ENCODE results near the gene SEC23B. TPM values are rescaled to one million over a fixed set of nuclear protein-coding genes. Genes with fewer than 3 reads are reported as not detected.

SEC23B gene
- total RNA-seq, 1 experiment from 2014 or later, result 139 TPM

DNA sequence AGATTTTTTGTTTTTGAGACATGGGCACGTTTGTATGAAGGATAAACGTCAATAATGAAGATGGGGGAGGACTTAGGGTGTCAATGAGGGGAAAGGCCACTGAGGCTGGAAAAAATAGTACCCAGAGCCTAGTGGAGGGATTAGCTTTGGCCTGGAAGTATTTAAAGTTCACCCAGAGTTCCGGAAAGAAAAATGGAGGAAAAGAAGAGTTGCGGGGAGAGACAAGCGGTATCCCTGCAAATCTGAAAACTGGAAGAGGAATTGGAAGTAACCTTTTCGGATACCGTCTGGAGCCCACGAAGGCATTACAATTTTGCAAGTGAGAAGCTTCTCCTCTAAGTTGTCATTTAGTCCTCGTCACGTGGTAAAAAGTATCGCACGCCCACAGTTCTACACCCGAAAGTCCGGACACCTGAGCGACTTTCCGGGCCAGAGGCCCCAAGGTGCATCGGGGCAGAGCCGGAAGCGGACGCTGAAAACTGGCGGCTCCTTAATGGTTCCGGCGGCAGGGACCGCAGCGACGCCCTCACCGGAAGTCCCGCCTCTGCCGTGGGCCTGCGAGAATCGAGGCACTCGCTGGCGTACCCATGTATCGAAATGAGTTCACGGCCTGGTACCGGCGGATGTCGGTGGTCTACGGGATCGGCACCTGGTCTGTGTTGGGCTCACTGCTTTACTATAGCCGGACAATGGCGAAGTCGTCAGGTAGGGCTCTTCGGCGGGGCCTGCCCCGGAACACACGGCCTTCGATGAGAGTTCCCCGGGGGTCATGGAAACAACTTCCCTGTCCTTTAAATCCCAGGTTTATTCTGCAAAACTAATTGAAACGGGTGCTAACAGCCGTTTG lies 59.4 kb downstream of the SEC23B start, which contains the start of gene SMIM26:
Gene SMIM26 (plus strand): TSS at position 541 of the 847 bp plus-strand sequence. CDS start 47 bp downstream, at position 588.
- BruUV-seq (replicated peaks), result TSS peak; percentile 92
- no peaks in the 10 kb centered on the region for H3K9me3 Mint-ChIP-seq (ENCODE audit: unreplicated experiment)
- ChIA-PET POLR2A (interaction anchor here (0.6 to 3.4 kb wide), 35 partner anchors 8 to 1454 kb away, joined by 3 to 49 read pairs (median 3); partner anchors contain the start of genes DTD1, DZANK1, NAA20 and POLR3F), CTCF (interaction anchor here (0.5 to 1.0 kb wide), 3 partner anchors 15 to 1017 kb away, joined by 3 to 4 read pairs (median 4); no protein-coding TSS in a partner anchor)
- peaks cover 19% of the 10 kb centered on the region for H3K4me1 Mint-ChIP-seq (ENCODE audit: insufficient read depth, unreplicated experiment)
- H3K27ac Mint-ChIP-seq (ENCODE audit: low read depth, unreplicated experiment), result peak within 1 kb of the TSS; percentile 97
- H3K4me3 Mint-ChIP-seq (ENCODE audit: unreplicated experiment), result peak within 1 kb of the TSS; percentile 100
- peaks cover 43% of the 10 kb centered on the region for H3K36me3 Mint-ChIP-seq (ENCODE audit: insufficient read depth, unreplicated experiment)
- TF ChIP-seq, protein P1, sequence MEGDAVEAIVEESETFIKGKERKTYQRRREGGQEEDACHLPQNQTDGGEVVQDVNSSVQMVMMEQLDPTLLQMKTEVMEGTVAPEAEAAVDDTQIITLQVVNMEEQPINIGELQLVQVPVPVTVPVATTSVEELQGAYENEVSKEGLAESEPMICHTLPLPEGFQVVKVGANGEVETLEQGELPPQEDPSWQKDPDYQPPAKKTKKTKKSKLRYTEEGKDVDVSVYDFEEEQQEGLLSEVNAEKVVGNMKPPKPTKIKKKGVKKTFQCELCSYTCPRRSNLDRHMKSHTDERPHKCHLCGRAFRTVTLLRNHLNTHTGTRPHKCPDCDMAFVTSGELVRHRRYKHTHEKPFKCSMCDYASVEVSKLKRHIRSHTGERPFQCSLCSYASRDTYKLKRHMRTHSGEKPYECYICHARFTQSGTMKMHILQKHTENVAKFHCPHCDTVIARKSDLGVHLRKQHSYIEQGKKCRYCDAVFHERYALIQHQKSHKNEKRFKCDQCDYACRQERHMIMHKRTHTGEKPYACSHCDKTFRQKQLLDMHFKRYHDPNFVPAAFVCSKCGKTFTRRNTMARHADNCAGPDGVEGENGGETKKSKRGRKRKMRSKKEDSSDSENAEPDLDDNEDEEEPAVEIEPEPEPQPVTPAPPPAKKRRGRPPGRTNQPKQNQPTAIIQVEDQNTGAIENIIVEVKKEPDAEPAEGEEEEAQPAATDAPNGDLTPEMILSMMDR (IDR thresholded peaks at IDR 0.05; ENCODE audit: unreplicated experiment), result no peak
- DNase-seq (ENCODE audit: unreplicated experiment), result peak; percentile 94
- intact Hi-C loops (cut with micrococcal nuclease), result loop anchor here (5.0 kb wide), 1 partner anchor 60 kb away; the partner anchor contains the start of gene SEC23B
- H3K27me3 Mint-ChIP-seq (ENCODE audit: insufficient read depth, unreplicated experiment), result no peaks in the 10 kb centered on the region

GRCh38 chr20:18567739-18568091 lies 60.0 kb downstream of the SEC23B start:
- DNase-seq (ENCODE audit: unreplicated experiment), result no peak
- TSS peak; percentile 81 for BruUV-seq (replicated peaks)
- ChIA-PET CTCF (interaction anchor here (0.5 to 1.4 kb wide), 3 partner anchors 1016 to 1170 kb away, joined by 3 read pairs; no protein-coding TSS in a partner anchor), POLR2A (interaction anchor here (0.6 to 3.4 kb wide), 12 partner anchors 11 to 1190 kb away, joined by 3 to 49 read pairs (median 5); partner anchors contain the start of genes DTD1, DZANK1, OVOL2 and POLR3F)
- peaks cover 43% of the 10 kb centered on the region for H3K36me3 Mint-ChIP-seq (ENCODE audit: insufficient read depth, unreplicated experiment)
- H3K27ac Mint-ChIP-seq (ENCODE audit: low read depth, unreplicated experiment), result peak overlapping the region; percentile 97
- H3K9me3 Mint-ChIP-seq (ENCODE audit: unreplicated experiment), result no peaks in the 10 kb centered on the region
- peaks cover 19% of the 10 kb centered on the region for H3K4me1 Mint-ChIP-seq (ENCODE audit: insufficient read depth, unreplicated experiment)
- intact Hi-C loops (cut with micrococcal nuclease), result loop anchor here (5.0 kb wide), 1 partner anchor 60 kb away; the partner anchor contains the start of gene SEC23B
- TF ChIP-seq, protein P1 (IDR thresholded peaks at IDR 0.05; ENCODE audit: unreplicated experiment), result no peak
- no peaks in the 10 kb centered on the region for H3K27me3 Mint-ChIP-seq (ENCODE audit: insufficient read depth, unreplicated experiment)
- H3K4me3 Mint-ChIP-seq (ENCODE audit: unreplicated experiment), result peak overlapping the region; percentile 100

DNA sequence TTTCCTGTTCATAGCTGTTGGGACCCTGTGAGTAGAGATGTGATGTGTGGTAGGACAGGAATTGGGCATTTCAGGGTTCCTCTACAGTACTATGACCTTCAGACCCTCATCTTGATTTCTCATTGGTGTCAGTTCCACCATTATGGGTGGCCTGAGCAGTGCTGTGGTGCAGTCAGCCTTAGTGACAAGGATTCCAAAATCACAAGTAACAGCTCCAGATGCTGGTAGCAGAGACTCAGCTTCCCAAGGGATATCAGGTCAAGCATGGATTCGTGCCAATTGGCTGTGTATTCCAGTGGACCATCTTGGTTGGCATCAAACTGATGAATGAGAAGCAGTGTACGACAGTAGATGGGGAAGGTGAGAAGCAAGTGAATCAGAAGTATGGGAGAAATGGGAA lies 63.3 kb downstream of the SEC23B start:
- POLR2A ChIA-PET, result interaction anchor here (0.6 to 1.5 kb wide), 5 partner anchors 11 to 63 kb away, joined by 3 to 7 read pairs (median 3); partner anchors contain the start of genes DTD1 and SEC23B
- Mint-ChIP-seq H3K27ac (ENCODE audit: low read depth, unreplicated experiment) (no peak overlapping the region), H3K9me3 (ENCODE audit: unreplicated experiment) (no peaks in the 10 kb centered on the region), H3K27me3 (ENCODE audit: insufficient read depth, unreplicated experiment) (no peaks in the 10 kb centered on the region), H3K36me3 (ENCODE audit: insufficient read depth, unreplicated experiment) (peaks cover 43% of the 10 kb centered on the region), H3K4me1 (ENCODE audit: insufficient read depth, unreplicated experiment) (peaks cover 11% of the 10 kb centered on the region), H3K4me3 (ENCODE audit: unreplicated experiment) (no peak overlapping the region)
- TF ChIP-seq, protein P1 (IDR thresholded peaks at IDR 0.05; ENCODE audit: unreplicated experiment), result no peak
- DNase-seq (ENCODE audit: unreplicated experiment), result no peak
- intact Hi-C loops (cut with micrococcal nuclease), result no loop called here
- CTCF ChIA-PET, result interaction anchor here (1.1 kb wide), 1 partner anchor 62 kb away, joined by 3 read pairs; no protein-coding TSS in a partner anchor
- BruUV-seq (replicated peaks), result no TSS peak

GRCh38 chr20:18571578-18571977 lies 63.8 kb downstream of the SEC23B start:
- H3K4me1 Mint-ChIP-seq (ENCODE audit: insufficient read depth, unreplicated experiment), result peaks cover 10% of the 10 kb centered on the region
- no peak for DNase-seq (ENCODE audit: unreplicated experiment)
- H3K4me3 Mint-ChIP-seq (ENCODE audit: unreplicated experiment), result no peak overlapping the region
- H3K9me3 Mint-ChIP-seq (ENCODE audit: unreplicated experiment), result no peaks in the 10 kb centered on the region
- BruUV-seq (replicated peaks), result no TSS peak
- H3K36me3 Mint-ChIP-seq (ENCODE audit: insufficient read depth, unreplicated experiment), result peaks cover 41% of the 10 kb centered on the region
- POLR2A ChIA-PET, result interaction anchor here (0.6 to 1.5 kb wide), 5 partner anchors 10 to 64 kb away, joined by 3 to 7 read pairs (median 3); partner anchors contain the start of gene SEC23B
- TF ChIP-seq, protein P1 (IDR thresholded peaks at IDR 0.05; ENCODE audit: unreplicated experiment), result no peak
- H3K27me3 Mint-ChIP-seq (ENCODE audit: insufficient read depth, unreplicated experiment), result no peaks in the 10 kb centered on the region
- H3K27ac Mint-ChIP-seq (ENCODE audit: low read depth, unreplicated experiment), result no peak overlapping the region
- CTCF ChIA-PET, result interaction anchor here (1.1 kb wide), 1 partner anchor 61 kb away, joined by 3 read pairs; no protein-coding TSS in a partner anchor
- intact Hi-C loops (cut with micrococcal nuclease), result no loop called here

Measured in MCF 10A (cell line).